Neural cell (in vitro differentiated cells): ENCODE measurements around the gene DPP3.

Experiments
- CTCF ChIP-seq: fragments of 450-650 bp; IDR thresholded peaks from 2 replicates; pipeline ENCODE4 v1.5.1; 2014; ENCODE audit warnings: antibody characterized with exemption, mild to moderate bottlenecking, moderate library complexity; ENCODE audit not compliant: poor library complexity, severe bottlenecking
- EZH2 ChIP-seq: fragments of 200-600, 300-800 bp; shearing (Covaris generic), sonication (generic); IDR thresholded peaks from 2 replicates; pipeline ENCODE4 v1.6.1; 2014; ENCODE audit warnings: antibody characterized with exemption, low read length, borderline replicate concordance, mild to moderate bottlenecking; ENCODE audit not compliant: insufficient read depth, poor library complexity, severe bottlenecking
- MXI1 ChIP-seq: fragments of 450-650 bp; conservative IDR thresholded peaks from 2 replicates; pipeline ENCODE4 v1.6.1; 2014; ENCODE audit warnings: antibody characterized with exemption, mild to moderate bottlenecking; ENCODE audit not compliant: poor library complexity, severe bottlenecking
- SMC3 ChIP-seq: fragments of 450-650 bp; conservative IDR thresholded peaks from 2 replicates; pipeline ENCODE4 v1.6.1; 2014; ENCODE audit warnings: antibody characterized with exemption, mild to moderate bottlenecking, moderate library complexity; ENCODE audit not compliant: poor library complexity
- TF ChIP-seq, protein P1 (sequence below): IDR thresholded peaks from 2 replicates; pipeline ENCODE4 v1.6.1; 2012; ENCODE audit warnings: borderline replicate concordance

DNA sequence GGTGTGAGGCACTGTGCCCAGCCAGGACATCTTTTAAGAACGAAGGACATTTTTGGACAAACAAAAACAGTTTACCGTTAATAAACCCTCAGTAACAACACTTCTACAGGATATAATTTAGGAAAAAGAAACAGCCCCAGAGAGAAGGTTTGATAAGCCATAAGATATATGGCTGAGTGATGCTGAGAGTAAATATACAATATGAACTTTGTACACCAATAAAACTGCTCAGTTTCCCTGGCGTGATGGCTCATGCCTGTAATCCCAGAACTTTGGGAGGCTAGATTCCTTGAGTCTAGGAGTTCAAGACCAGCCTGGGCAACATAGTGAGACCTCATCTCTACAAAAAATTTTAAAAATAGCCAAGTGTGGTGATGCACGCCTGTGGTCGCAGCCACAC, 18.3 kb downstream of the DPP3 start:
- TF ChIP-seq CTCF (no peak), SMC3 (no peak), EZH2 (no peak), MXI1 (no peak)
- TF ChIP-seq, protein P1, sequence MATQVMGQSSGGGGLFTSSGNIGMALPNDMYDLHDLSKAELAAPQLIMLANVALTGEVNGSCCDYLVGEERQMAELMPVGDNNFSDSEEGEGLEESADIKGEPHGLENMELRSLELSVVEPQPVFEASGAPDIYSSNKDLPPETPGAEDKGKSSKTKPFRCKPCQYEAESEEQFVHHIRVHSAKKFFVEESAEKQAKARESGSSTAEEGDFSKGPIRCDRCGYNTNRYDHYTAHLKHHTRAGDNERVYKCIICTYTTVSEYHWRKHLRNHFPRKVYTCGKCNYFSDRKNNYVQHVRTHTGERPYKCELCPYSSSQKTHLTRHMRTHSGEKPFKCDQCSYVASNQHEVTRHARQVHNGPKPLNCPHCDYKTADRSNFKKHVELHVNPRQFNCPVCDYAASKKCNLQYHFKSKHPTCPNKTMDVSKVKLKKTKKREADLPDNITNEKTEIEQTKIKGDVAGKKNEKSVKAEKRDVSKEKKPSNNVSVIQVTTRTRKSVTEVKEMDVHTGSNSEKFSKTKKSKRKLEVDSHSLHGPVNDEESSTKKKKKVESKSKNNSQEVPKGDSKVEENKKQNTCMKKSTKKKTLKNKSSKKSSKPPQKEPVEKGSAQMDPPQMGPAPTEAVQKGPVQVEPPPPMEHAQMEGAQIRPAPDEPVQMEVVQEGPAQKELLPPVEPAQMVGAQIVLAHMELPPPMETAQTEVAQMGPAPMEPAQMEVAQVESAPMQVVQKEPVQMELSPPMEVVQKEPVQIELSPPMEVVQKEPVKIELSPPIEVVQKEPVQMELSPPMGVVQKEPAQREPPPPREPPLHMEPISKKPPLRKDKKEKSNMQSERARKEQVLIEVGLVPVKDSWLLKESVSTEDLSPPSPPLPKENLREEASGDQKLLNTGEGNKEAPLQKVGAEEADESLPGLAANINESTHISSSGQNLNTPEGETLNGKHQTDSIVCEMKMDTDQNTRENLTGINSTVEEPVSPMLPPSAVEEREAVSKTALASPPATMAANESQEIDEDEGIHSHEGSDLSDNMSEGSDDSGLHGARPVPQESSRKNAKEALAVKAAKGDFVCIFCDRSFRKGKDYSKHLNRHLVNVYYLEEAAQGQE, result no peak
